HEK293 (cell line): ENCODE results near the gene SCAMP3.

Experiments
- BCL11B ChIP-seq: fragments of 450-650 bp; formaldehyde crosslinking; IDR thresholded peaks from 2 replicates; pipeline ENCODE4 v1.5.1; 2016; ENCODE audit warnings: low read depth, missing biosample characterization, missing genetic modification characterization
- HIC1 ChIP-seq: fragments of 450-650 bp; formaldehyde crosslinking; IDR thresholded peaks from 2 replicates; pipeline ENCODE4 v1.5.1; 2016; ENCODE audit warnings: missing biosample characterization, missing genetic modification characterization
- HOXA7 ChIP-seq: sonication (generic); formaldehyde crosslinking; IDR thresholded peaks from 2 replicates; pipeline ENCODE4 v1.8.1; 2022; ENCODE audit warnings: missing genetic modification reagents, borderline replicate concordance
- HOXC10 ChIP-seq: sonication (generic); formaldehyde crosslinking; IDR thresholded peaks from 2 replicates; pipeline ENCODE4 v1.8.1; 2023; ENCODE audit warnings: mild to moderate bottlenecking, missing genetic modification reagents
- HOXD13 ChIP-seq: sonication (generic); formaldehyde crosslinking; IDR thresholded peaks from 2 replicates; pipeline ENCODE4 v1.8.0; 2022; ENCODE audit warnings: missing genetic modification reagents, borderline replicate concordance
- KLF1 ChIP-seq: fragments of 450-650 bp; formaldehyde crosslinking; IDR thresholded peaks from 2 replicates; pipeline ENCODE4 v1.5.1; 2016; ENCODE audit warnings: missing biosample characterization, missing genetic modification characterization
- KLF10 ChIP-seq: fragments of 450-650 bp; IDR thresholded peaks from 2 replicates; pipeline ENCODE4 v1.5.1; 2018; ENCODE audit warnings: missing biosample characterization, mild to moderate bottlenecking, missing genetic modification characterization
- KLF9 ChIP-seq: fragments of 450-650 bp; formaldehyde crosslinking; IDR thresholded peaks from 2 replicates; pipeline ENCODE4 v1.5.1; 2016; ENCODE audit warnings: missing biosample characterization, missing genetic modification characterization, low read depth
- SCRT2 ChIP-seq: fragments of 450-650 bp; formaldehyde crosslinking; IDR thresholded peaks from 2 replicates; pipeline ENCODE4 v1.5.1; 2016; ENCODE audit warnings: missing biosample characterization, missing genetic modification characterization
- TRIM28 ChIP-seq: IDR thresholded peaks from 2 replicates; pipeline ENCODE4 v1.6.1; 2011; ENCODE audit warnings: low read length, control low read depth, borderline replicate concordance
- ZBTB17 ChIP-seq: fragments of 450-650 bp; formaldehyde crosslinking; IDR thresholded peaks from 2 replicates; pipeline ENCODE4 v1.5.1; 2016; ENCODE audit warnings: missing biosample characterization, missing genetic modification characterization
- ZBTB20 ChIP-seq: fragments of 450-650 bp; formaldehyde crosslinking; IDR thresholded peaks from 2 replicates; pipeline ENCODE4 v1.5.1; 2016; ENCODE audit warnings: missing biosample characterization, missing genetic modification characterization
- ZIC2 ChIP-seq: fragments of 450-650 bp; formaldehyde crosslinking; IDR thresholded peaks from 2 replicates; pipeline ENCODE4 v1.5.1; 2016; ENCODE audit warnings: missing biosample characterization, missing genetic modification characterization
- ZNF133 ChIP-seq: fragments of 450-650 bp; formaldehyde crosslinking; IDR thresholded peaks from 2 replicates; pipeline ENCODE4 v1.5.1; 2016; ENCODE audit warnings: missing biosample characterization, missing genetic modification characterization
- ZNF18 ChIP-seq: fragments of 450-650 bp; formaldehyde crosslinking; IDR thresholded peaks from 2 replicates; pipeline ENCODE4 v1.5.1; 2016; ENCODE audit warnings: missing biosample characterization, missing genetic modification characterization
- ZNF223 ChIP-seq: fragments of 450-650 bp; formaldehyde crosslinking; IDR thresholded peaks from 2 replicates; pipeline ENCODE4 v1.5.1; 2016; ENCODE audit warnings: missing biosample characterization, missing genetic modification characterization
- ZNF280C ChIP-seq: fragments of 450-650 bp; formaldehyde crosslinking; IDR thresholded peaks from 2 replicates; pipeline ENCODE4 v1.5.1; 2016; ENCODE audit warnings: missing biosample characterization, missing genetic modification characterization
- ZNF280D ChIP-seq: fragments of 450-650 bp; formaldehyde crosslinking; IDR thresholded peaks from 2 replicates; pipeline ENCODE4 v1.5.1; 2016; ENCODE audit warnings: missing biosample characterization, missing genetic modification characterization
- ZNF311 ChIP-seq: fragments of 450-650 bp; formaldehyde crosslinking; IDR thresholded peaks from 2 replicates; pipeline ENCODE4 v1.5.1; 2017; ENCODE audit warnings: missing biosample characterization, missing genetic modification characterization, borderline replicate concordance
- ZNF341 ChIP-seq: fragments of 450-650 bp; formaldehyde crosslinking; IDR thresholded peaks from 2 replicates; pipeline ENCODE4; 2016; ENCODE audit warnings: low read depth, missing biosample characterization, missing genetic modification characterization
- ZNF513 ChIP-seq: fragments of 450-650 bp; IDR thresholded peaks from 2 replicates; pipeline ENCODE4 v1.5.1; 2018; ENCODE audit warnings: missing biosample characterization, missing genetic modification characterization
- ZNF560 ChIP-seq: fragments of 450-650 bp; formaldehyde crosslinking; IDR thresholded peaks from 2 replicates; pipeline ENCODE4 v1.5.1; 2017; ENCODE audit warnings: missing biosample characterization, missing genetic modification characterization, borderline replicate concordance
- ZNF571 ChIP-seq: fragments of 450-650 bp; formaldehyde crosslinking; IDR thresholded peaks from 2 replicates; pipeline ENCODE4 v1.5.0; 2017; ENCODE audit warnings: missing biosample characterization, missing genetic modification characterization
- ZNF621 ChIP-seq: fragments of 450-650 bp; formaldehyde crosslinking; IDR thresholded peaks from 2 replicates; pipeline ENCODE4 v1.5.1; 2017; ENCODE audit warnings: missing biosample characterization, missing genetic modification characterization
- ZNF654 ChIP-seq: fragments of 450-650 bp; formaldehyde crosslinking; IDR thresholded peaks from 2 replicates; pipeline ENCODE4 v1.5.1; 2016; ENCODE audit warnings: low read depth, missing biosample characterization, missing genetic modification characterization
- ZNF692 ChIP-seq: fragments of 450-650 bp; formaldehyde crosslinking; IDR thresholded peaks from 2 replicates; pipeline ENCODE4 v1.5.1; 2016; ENCODE audit warnings: missing biosample characterization, missing genetic modification characterization
- ZNF768 ChIP-seq: fragments of 450-650 bp; formaldehyde crosslinking; IDR thresholded peaks from 2 replicates; pipeline ENCODE4 v1.5.1; 2018; ENCODE audit warnings: missing biosample characterization, mild to moderate bottlenecking, missing genetic modification characterization
- ZSCAN30 ChIP-seq: fragments of 450-650 bp; IDR thresholded peaks from 2 replicates; pipeline ENCODE4 v1.5.1; 2018; ENCODE audit warnings: missing biosample characterization, mild to moderate bottlenecking, missing genetic modification characterization, moderate library complexity

Gene SCAMP3

GRCh38 chr1:155254228-155254713 lies 7.9 kb downstream of the SCAMP3 start (continued):
- TF ChIP-seq HIC1 (tag by site-specific recombination) = peak; percentile 85
- peak; percentile 20; the same call in 1 of the 2 replicates for TF ChIP-seq ZNF692 (tag by site-specific recombination)
- peak; percentile 7; the same call in 1 of the 2 replicates for TF ChIP-seq ZBTB17 (tag by site-specific recombination)
- no peak for TF ChIP-seq ZNF18 (tag by site-specific recombination)
- no peak for TF ChIP-seq ZNF621
- no peak for TF ChIP-seq ZNF311
- peak; percentile 96 for TF ChIP-seq ZNF341 (tag by site-specific recombination)
- TF ChIP-seq ZNF223 (tag by site-specific recombination) = no peak
- peak; percentile 23 for TF ChIP-seq ZIC2 (tag by site-specific recombination)
- no peak for TF ChIP-seq ZNF280D (tag by site-specific recombination)
- TF ChIP-seq HOXA7 (CRISPR knock-in tag) = no peak
- TF ChIP-seq ZNF280C (tag by site-specific recombination) = no peak
- TF ChIP-seq ZNF571 (tag by site-specific recombination) = no peak
- no peak for TF ChIP-seq ZNF768 (tag by site-specific recombination)
- TF ChIP-seq ZNF133 (tag by site-specific recombination) = no peak
- TF ChIP-seq ZNF654 (tag by site-specific recombination) = no peak
- no peak for TF ChIP-seq ZSCAN30 (tag by site-specific recombination)
- no peak for TF ChIP-seq HOXD13 (CRISPR knock-in tag)
- no peak for TF ChIP-seq BCL11B
- TF ChIP-seq HOXC10 = no peak
- TF ChIP-seq ZBTB20 (tag by site-specific recombination) = peak; percentile 9; the same call in 1 of the 2 replicates
- TF ChIP-seq ZNF513 (tag by site-specific recombination) = no peak
- no peak for TF ChIP-seq ZNF560
- no peak for TF ChIP-seq KLF10 (tag by site-specific recombination)
- TF ChIP-seq KLF1 (tag by site-specific recombination) = peak; percentile 87
- no peak for TF ChIP-seq TRIM28
- TF ChIP-seq SCRT2 (tag by site-specific recombination) = no peak
- TF ChIP-seq KLF9 (tag by site-specific recombination) = peak; percentile 23; the same call in 1 of the 2 replicates
